ENCODE results near the gene TUT4. TPM values are rescaled to one million over a fixed set of nuclear protein-coding genes. Genes with fewer than 3 reads are reported as not detected.
A peak's percentile ranks its signal among the peaks of the same experiment; 100 is the strongest.

TUT4 gene
- total and polyA plus RNA-seq, 2 donors (not counting 3 experiments of a cell fraction or from before 2014, with no cell fraction given): 24.7 to 41.2 TPM

- ChIA-PET CTCF (no interaction called here), POLR2A (no interaction called here)
- Histone ChIP-seq H3K27me3 (ENCODE audit: control insufficient read depth in 2 of 2, insufficient read depth in 2 of 2, low read length in 2 of 2) (no peaks in the 10 kb centered on the region), H3K9me1 (replicated peaks; ENCODE audit: control insufficient read depth, extremely low read depth, insufficient read depth, low read length) (no peaks in the 10 kb centered on the region), H3K4me1 (ENCODE audit: control insufficient read depth, extremely low read depth, insufficient read depth, low read length) (peaks cover 12% of the 10 kb centered on the region), H3K4me3 (replicated peaks in 1 of 3; ENCODE audit: insufficient read depth in 1 of 3, low read depth in 1 of 3, low read length in 3 of 3) (no peak overlapping the region), H3K9ac (replicated peaks; ENCODE audit: extremely low read depth, insufficient read depth, low read length) (no peak overlapping the region), H3K79me2 (ENCODE audit: control insufficient read depth, insufficient read depth, low read length) (no peaks in the 10 kb centered on the region), H3K27ac (ENCODE audit: insufficient read depth, low read depth, low read length) (no peak overlapping the region), H3K36me3 (ENCODE audit: control insufficient read depth in 2 of 2, extremely low read depth in 1 of 2, insufficient read depth in 2 of 2, low read length in 2 of 2) (no peaks in the 10 kb centered on the region), H3K4me2 (ENCODE audit: insufficient read depth, low read length) (no peak overlapping the region), H4K20me1 (replicated peaks; ENCODE audit: control insufficient read depth, extremely low read depth, insufficient read depth, low read length) (no peaks in the 10 kb centered on the region), H3K9me3 (replicated peaks; ENCODE audit: control insufficient read depth, insufficient read depth, low read length) (no peaks in the 10 kb centered on the region), H2AFZ (ENCODE audit: low read depth, low read length) (no peak overlapping the region)
- TF ChIP-seq CTCF (IDR thresholded peaks at IDR 0.05; ENCODE audit: extremely low read depth in 1 of 2, insufficient read depth in 1 of 2, low read depth in 1 of 2, low read length in 2 of 2): no peak
- no peak for TF ChIP-seq MYC (IDR thresholded peaks at IDR 0.05; ENCODE audit: low read depth, low read length)
- no peak for TF ChIP-seq GATA2 (IDR thresholded peaks at IDR 0.05; ENCODE audit: insufficient read depth, insufficient read length, low read depth, low read length)
- TF ChIP-seq JUN (IDR thresholded peaks at IDR 0.05; ENCODE audit: borderline replicate concordance, insufficient read depth, insufficient read length, low read depth): no peak
- TF ChIP-seq MAX (IDR thresholded peaks at IDR 0.05; ENCODE audit: insufficient read depth, insufficient read length): no peak
- TF ChIP-seq POLR2AphosphoS5 (IDR thresholded peaks at IDR 0.05; ENCODE audit: insufficient read depth, low read depth, low read length): no peak
- TF ChIP-seq POLR2A (IDR thresholded peaks at IDR 0.05; ENCODE audit: low read depth, low read length): no peak
- no peak for TF ChIP-seq FOS (IDR thresholded peaks at IDR 0.05; ENCODE audit: borderline replicate concordance, insufficient read depth, low read length)
- no peak for TF ChIP-seq EZH2 (IDR thresholded peaks at IDR 0.05; ENCODE audit: borderline replicate concordance, low read depth, low read length, severe bottlenecking)
- DNase-seq (ENCODE audit: low read depth, low spot score): no peak
- FAIRE-seq: peak; percentile 21
- BruUV-seq (replicated peaks): no TSS peak
- dilution Hi-C loops (cut with MboI; ENCODE audit: extremely low pct_ligation_motif_present, low sequenced_read_pairs) (no loop called here), intact Hi-C loops (cut with micrococcal nuclease) (no loop called here)
Measured at GRCh38 chr1:52571783-52572182, 18.9 kb upstream of the TUT4 start.

Measured in endothelial cell of umbilical vein (primary cell).